ENCODE data around the gene KRTAP10-6.
"Not testable (repeated sequence)": the region's sequence is repeated elsewhere in the genome, so short reads cannot be mapped to it uniquely, and the experiment has no call there.

KRTAP10-6 gene

GRCh38 chr21:44552136-44552535, 40.2 kb downstream of the KRTAP10-6 start:
- in situ Hi-C loops (cut with MboI; ENCODE audit: low pct_unique_long_range_greater_than_20kb, low sequenced_read_pairs, unreplicated experiment): no loop called here
- TF ChIP-seq, protein P1, sequence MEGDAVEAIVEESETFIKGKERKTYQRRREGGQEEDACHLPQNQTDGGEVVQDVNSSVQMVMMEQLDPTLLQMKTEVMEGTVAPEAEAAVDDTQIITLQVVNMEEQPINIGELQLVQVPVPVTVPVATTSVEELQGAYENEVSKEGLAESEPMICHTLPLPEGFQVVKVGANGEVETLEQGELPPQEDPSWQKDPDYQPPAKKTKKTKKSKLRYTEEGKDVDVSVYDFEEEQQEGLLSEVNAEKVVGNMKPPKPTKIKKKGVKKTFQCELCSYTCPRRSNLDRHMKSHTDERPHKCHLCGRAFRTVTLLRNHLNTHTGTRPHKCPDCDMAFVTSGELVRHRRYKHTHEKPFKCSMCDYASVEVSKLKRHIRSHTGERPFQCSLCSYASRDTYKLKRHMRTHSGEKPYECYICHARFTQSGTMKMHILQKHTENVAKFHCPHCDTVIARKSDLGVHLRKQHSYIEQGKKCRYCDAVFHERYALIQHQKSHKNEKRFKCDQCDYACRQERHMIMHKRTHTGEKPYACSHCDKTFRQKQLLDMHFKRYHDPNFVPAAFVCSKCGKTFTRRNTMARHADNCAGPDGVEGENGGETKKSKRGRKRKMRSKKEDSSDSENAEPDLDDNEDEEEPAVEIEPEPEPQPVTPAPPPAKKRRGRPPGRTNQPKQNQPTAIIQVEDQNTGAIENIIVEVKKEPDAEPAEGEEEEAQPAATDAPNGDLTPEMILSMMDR (IDR thresholded peaks at IDR 0.05; ENCODE audit: extremely low read depth, insufficient read depth, missing control alignments): no peak

DNA sequence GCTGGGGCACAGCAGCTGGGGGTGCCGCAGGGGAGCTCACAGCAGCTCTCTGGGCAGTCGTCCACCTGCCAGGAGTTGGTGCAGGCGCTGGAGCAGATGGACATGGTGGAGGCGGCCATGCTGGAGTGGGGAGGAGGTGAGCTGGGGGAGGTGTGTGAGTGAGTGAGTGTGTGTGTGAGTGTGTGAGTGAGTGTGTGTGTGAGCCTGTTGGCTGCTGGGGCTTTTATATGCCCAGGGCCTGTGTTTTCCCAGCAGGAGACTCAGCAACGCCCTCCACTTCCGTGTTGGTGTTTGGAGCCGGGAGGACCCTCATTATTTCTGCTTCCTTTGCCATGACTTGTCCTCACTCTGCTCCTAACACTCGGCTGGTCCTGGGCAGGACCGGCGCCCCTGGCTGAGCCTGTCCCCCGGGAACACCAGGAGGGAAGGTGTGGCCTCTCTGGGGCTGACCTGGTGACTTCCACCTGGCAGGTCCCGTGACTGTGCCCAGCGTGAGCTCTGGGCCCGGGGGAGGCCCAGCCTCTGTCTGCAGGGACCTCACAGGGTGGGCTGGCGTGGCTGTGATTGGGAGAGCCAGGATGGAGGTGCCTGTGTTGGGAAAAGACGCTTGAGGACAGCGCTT, 40.9 kb downstream of the KRTAP10-6 start, which contains the start of gene KRTAP10-2:
TSS of gene KRTAP10-2 (minus strand) at position 166 of the 622 bp plus-strand sequence. CDS start at position 119, 47 bp downstream.
- TF ChIP-seq, protein P1 (IDR thresholded peaks at IDR 0.05; ENCODE audit: extremely low read depth, insufficient read depth, missing control alignments): no peak
- no peak for DNase-seq (ENCODE audit: low spot score)
- in situ Hi-C loops (cut with MboI; ENCODE audit: low pct_unique_long_range_greater_than_20kb, low sequenced_read_pairs, unreplicated experiment): no loop called here

More at GRCh38 chr21:44552136-44552535, 40.2 kb downstream of the KRTAP10-6 start:
- no peak for DNase-seq (ENCODE audit: low spot score)

DNA sequence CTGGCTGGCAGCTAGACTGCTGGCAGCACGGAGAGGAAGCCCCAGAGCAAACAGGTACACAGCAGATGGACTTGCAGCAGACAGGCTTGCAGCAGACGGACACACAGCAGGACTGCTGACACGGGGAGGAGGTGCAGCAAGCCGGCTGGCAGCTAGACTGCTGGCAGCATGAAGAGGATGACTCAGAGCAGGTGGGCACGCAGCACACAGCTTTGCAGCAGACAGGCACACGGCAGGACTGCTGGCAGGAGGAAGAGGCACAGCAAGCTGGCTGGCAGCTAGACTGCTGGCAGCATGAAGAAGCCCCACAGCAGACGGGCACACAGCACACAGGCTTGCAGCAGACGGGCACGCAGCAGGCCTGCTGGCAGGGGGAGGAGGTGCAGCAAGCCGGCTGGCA, 41.5 kb downstream of the KRTAP10-6 start:
- no peak for DNase-seq (ENCODE audit: low spot score)
- TF ChIP-seq, protein P1 (IDR thresholded peaks at IDR 0.05; ENCODE audit: extremely low read depth, insufficient read depth, missing control alignments): no peak
- in situ Hi-C loops (cut with MboI; ENCODE audit: low pct_unique_long_range_greater_than_20kb, low sequenced_read_pairs, unreplicated experiment): no loop called here

- DNase-seq (ENCODE audit: low spot score); in situ Hi-C loops (cut with MboI; ENCODE audit: low pct_unique_long_range_greater_than_20kb, low sequenced_read_pairs, unreplicated experiment): not testable (repeated sequence)
Observed at GRCh38 chr21:44550285-44550684, 42.0 kb downstream of the KRTAP10-6 start.

- TF ChIP-seq, protein P1 (IDR thresholded peaks at IDR 0.05; ENCODE audit: extremely low read depth, insufficient read depth, missing control alignments): no peak
- in situ Hi-C loops (cut with MboI; ENCODE audit: low pct_unique_long_range_greater_than_20kb, low sequenced_read_pairs, unreplicated experiment): no loop called here
- no peak for DNase-seq (ENCODE audit: low spot score)
Observed at GRCh38 chr21:44549525-44550211, 42.6 kb downstream of the KRTAP10-6 start.

DNA sequence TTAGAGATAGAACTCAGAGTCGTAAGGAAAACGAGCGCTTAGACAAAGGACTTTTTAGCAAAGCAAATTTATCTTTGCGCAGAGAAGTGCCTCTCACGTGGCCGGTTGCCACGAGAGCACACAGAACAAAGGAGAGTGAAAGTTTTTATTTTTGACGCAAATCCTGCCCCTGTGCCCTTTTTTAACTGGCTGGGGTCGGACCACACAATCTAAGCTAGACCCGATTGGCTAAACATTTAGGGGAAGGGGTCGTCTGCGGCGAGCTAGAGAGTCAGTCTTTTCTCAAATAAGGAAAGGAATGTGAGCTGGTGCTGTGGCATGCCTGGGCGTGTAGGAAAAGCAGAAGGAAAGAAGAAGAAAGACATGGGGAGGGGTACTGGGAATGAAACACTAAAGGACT, 43.4 kb downstream of the KRTAP10-6 start:
- TF ChIP-seq, protein P1 (IDR thresholded peaks at IDR 0.05; ENCODE audit: extremely low read depth, insufficient read depth, missing control alignments): no peak
- in situ Hi-C loops (cut with MboI; ENCODE audit: low pct_unique_long_range_greater_than_20kb, low sequenced_read_pairs, unreplicated experiment): no loop called here
- no peak for DNase-seq (ENCODE audit: low spot score)

- TF ChIP-seq, protein P1 (IDR thresholded peaks at IDR 0.05; ENCODE audit: extremely low read depth, insufficient read depth, missing control alignments): no peak
- in situ Hi-C loops (cut with MboI; ENCODE audit: low pct_unique_long_range_greater_than_20kb, low sequenced_read_pairs, unreplicated experiment): no loop called here
- DNase-seq (ENCODE audit: low spot score): no peak
Observed at GRCh38 chr21:44548381-44548780, 43.9 kb downstream of the KRTAP10-6 start.

All from GM13977 (cell line).